Osteoblast (primary cell): ENCODE results near the gene GOSR1. TPM values are rescaled to one million over a fixed set of nuclear protein-coding genes. Genes with fewer than 3 reads are reported as not detected.
"Not testable (repeated sequence)": the region's sequence is repeated elsewhere in the genome, so short reads cannot be mapped to it uniquely, and the experiment has no call there.

Experiments
- DNase-seq: peaks from one replicate; pipeline ENCODE4 v3.0.0; 2011; ENCODE audit warnings: low spot score, mixed read lengths; ENCODE audit not compliant: insufficient read length; ENCODE audit errors: missing footprints
- H2AFZ ChIP-seq: 2 replicates; pipeline ENCODE4 v1.6.0; 2011; ENCODE audit warnings: mild to moderate bottlenecking, low read length
- H3K27ac ChIP-seq: 2 replicates; pipeline ENCODE4 v1.5.1; 2011; ENCODE audit warnings: mild to moderate bottlenecking, low read depth, low read length, moderate library complexity
- H3K27me3 ChIP-seq: 2 replicates; pipeline ENCODE4 v1.6.0; 2012; ENCODE audit warnings: mild to moderate bottlenecking, control low read depth, inconsistent platforms, low read length, moderate library complexity; ENCODE audit not compliant: insufficient read depth
- H3K36me3 ChIP-seq: 2 replicates; pipeline ENCODE4 v1.5.1; 2011; ENCODE audit warnings: mild to moderate bottlenecking, low read length, control low read depth, moderate library complexity; ENCODE audit not compliant: insufficient read depth
- H3K4me1 ChIP-seq: 2 replicates; pipeline ENCODE4 v1.5.1; 2011; ENCODE audit warnings: mild to moderate bottlenecking, low read length, control low read depth, moderate library complexity; ENCODE audit not compliant: insufficient read depth
- H3K4me2 ChIP-seq: 2 replicates; pipeline ENCODE4 v1.6.0; 2011; ENCODE audit warnings: mild to moderate bottlenecking, low read length; ENCODE audit not compliant: insufficient read depth
- H3K4me3 ChIP-seq: fragments of 200-600 bp; sonication (generic); 3 replicates; pipeline ENCODE4 v1.5.1; 2012; ENCODE audit warnings: mild to moderate bottlenecking, low read length, inconsistent platforms; ENCODE audit not compliant: insufficient read depth
- H3K79me2 ChIP-seq: 2 replicates; pipeline ENCODE4 v1.6.0; 2012; ENCODE audit warnings: mild to moderate bottlenecking, low read length, control low read depth, inconsistent platforms; ENCODE audit not compliant: insufficient read depth
- H3K9me3 ChIP-seq: 2 replicates; pipeline ENCODE4 v1.5.1; 2011; ENCODE audit warnings: low read depth, low read length, control low read depth
- H4K20me1 ChIP-seq: 2 replicates; pipeline ENCODE4 v1.6.0; 2012; ENCODE audit warnings: mild to moderate bottlenecking, low read length, control low read depth; ENCODE audit not compliant: insufficient read depth
- CTCF ChIP-seq: IDR thresholded peaks from 2 replicates; pipeline ENCODE4 v1.5.1; 2011; ENCODE audit warnings: mild to moderate bottlenecking, low read depth, low read length, moderate library complexity; ENCODE audit errors: extremely low read depth
- total RNA-seq: library from RNA; depleted of rRNA; stranded (reverse); fragments of >200 nt; gene quantifications from 2 replicates; pipeline ENCODE4 v1.2.3, GENCODE V29; 2012

The GOSR1 gene
- total RNA-seq, 1 donor = 29.3 TPM

GRCh38 chr17:30541802-30542201, 64.6 kb downstream of the GOSR1 start:
- Histone ChIP-seq H3K4me2 (no peak overlapping the region), H2AFZ (no peak overlapping the region), H3K36me3 (no peaks in the 10 kb centered on the region), H3K27ac (no peak overlapping the region), H3K9me3 (no peaks in the 10 kb centered on the region), H3K4me1 (no peaks in the 10 kb centered on the region), H3K4me3 (no peak overlapping the region), H3K27me3 (no peaks in the 10 kb centered on the region), H3K79me2 (no peaks in the 10 kb centered on the region), H4K20me1 (no peaks in the 10 kb centered on the region)
- no peak for TF ChIP-seq CTCF
- DNase-seq = no peak

GRCh38 chr17:30543456-30543855, 66.2 kb downstream of the GOSR1 start:
- Histone ChIP-seq H3K27me3 (no peaks in the 10 kb centered on the region), H4K20me1 (no peaks in the 10 kb centered on the region), H3K4me3 (no peak overlapping the region), H3K79me2 (no peaks in the 10 kb centered on the region), H3K4me1 (no peaks in the 10 kb centered on the region), H3K9me3 (no peaks in the 10 kb centered on the region), H3K36me3 (no peaks in the 10 kb centered on the region), H3K4me2 (no peak overlapping the region), H2AFZ (no peak overlapping the region), H3K27ac (no peak overlapping the region)
- no peak for DNase-seq
- TF ChIP-seq CTCF = no peak

- Histone ChIP-seq H4K20me1 (no peaks in the 10 kb centered on the region), H3K27me3 (no peaks in the 10 kb centered on the region), H3K27ac (no peak overlapping the region), H3K4me3 (no peak overlapping the region), H3K79me2 (no peaks in the 10 kb centered on the region), H3K4me2 (no peak overlapping the region), H3K4me1 (no peaks in the 10 kb centered on the region), H3K9me3 (no peaks in the 10 kb centered on the region), H3K36me3 (no peaks in the 10 kb centered on the region), H2AFZ (no peak overlapping the region)
- TF ChIP-seq CTCF = no peak
- no peak for DNase-seq
Measured at GRCh38 chr17:30545024-30545423, 67.8 kb downstream of the GOSR1 start.

GRCh38 chr17:30547778-30548573, 70.8 kb downstream of the GOSR1 start:
- Histone ChIP-seq H3K36me3 (no peaks in the 10 kb centered on the region), H2AFZ (no peak overlapping the region), H3K9me3 (no peaks in the 10 kb centered on the region), H4K20me1 (no peaks in the 10 kb centered on the region), H3K27ac (no peak overlapping the region), H3K4me1 (peaks cover 8% of the 10 kb centered on the region), H3K79me2 (no peaks in the 10 kb centered on the region), H3K4me3 (no peak overlapping the region), H3K4me2 (no peak overlapping the region), H3K27me3 (no peaks in the 10 kb centered on the region)
- no peak for DNase-seq
- TF ChIP-seq CTCF = no peak

- not testable (repeated sequence) for H3K27ac ChIP-seq, H3K9me3 ChIP-seq, DNase-seq, H3K4me1 ChIP-seq, H3K4me3 ChIP-seq, H3K36me3 ChIP-seq, H2AFZ ChIP-seq, H3K4me2 ChIP-seq, H3K27me3 ChIP-seq, H3K79me2 ChIP-seq, H4K20me1 ChIP-seq
Measured at GRCh38 chr17:30549181-30549580, 72.0 kb downstream of the GOSR1 start.
